ENCODE data around the gene LIPH. TPM values are rescaled to one million over a fixed set of nuclear protein-coding genes. Genes with fewer than 3 reads are reported as not detected.

Gene LIPH
- total and polyA plus RNA-seq, 2 of the 8 experiments (the other 6 are each of a cell fraction or from before 2014, with no cell fraction given): 0.08 TPM; not detected in 1

GRCh38 chr3:185460309-185460708 is 92.1 kb downstream of the LIPH start:
- Histone ChIP-seq H3K36me3 (ENCODE audit: control insufficient read depth in 2 of 4, insufficient read depth in 4 of 4, low read length in 3 of 4) (no peaks in the 10 kb centered on the region), H3K4ac (replicated peaks; ENCODE audit: insufficient read length, low read depth, low read length) (no peak overlapping the region), H3K56ac (replicated peaks; ENCODE audit: insufficient read length, low read depth, low read length) (no peak overlapping the region), H3K4me3 (ENCODE audit: extremely low read depth in 1 of 4, insufficient read depth in 2 of 4, low read depth in 3 of 4, low read length in 4 of 4) (no peak overlapping the region), H2BK20ac (ENCODE audit: low read length) (no peak overlapping the region), H3K23me2 (ENCODE audit: low read depth, low read length) (no peaks in the 10 kb centered on the region; the same call in 1 of the 2 replicates), H3K23ac (ENCODE audit: insufficient read length) (no peak overlapping the region), H4K5ac (ENCODE audit: insufficient read length, low read depth, low read length) (no peak overlapping the region), H4K8ac (ENCODE audit: extremely low read depth, insufficient read depth, low read length) (no peak overlapping the region), H2BK120ac (replicated peaks; ENCODE audit: low read depth, low read length) (no peak overlapping the region), H2BK5ac (ENCODE audit: low read depth, low read length) (no peak overlapping the region), H2BK12ac (ENCODE audit: low read depth, low read length) (no peak overlapping the region), H3K18ac (ENCODE audit: extremely low read depth, low read length) (no peak overlapping the region), H2AK5ac (ENCODE audit: low read depth, low read length) (no peak overlapping the region), H2BK15ac (ENCODE audit: low read length) (no peak overlapping the region), H3K9me3 (ENCODE audit: insufficient read depth in 2 of 2, low read depth in 1 of 2, low read length in 1 of 2) (no peaks in the 10 kb centered on the region), H3K27me3 (replicated peaks in 1 of 4; ENCODE audit: control insufficient read depth in 3 of 4, extremely low read depth in 1 of 4, insufficient read depth in 3 of 4, low read length in 3 of 4) (no peaks in the 10 kb centered on the region), H4K20me1 (replicated peaks in 1 of 2; ENCODE audit: control insufficient read depth in 1 of 2, insufficient read depth in 2 of 2, low read length in 2 of 2) (no peaks in the 10 kb centered on the region), H3K14ac (ENCODE audit: insufficient read length) (no peak overlapping the region), H4K91ac (replicated peaks; ENCODE audit: insufficient read length, low read length) (no peak overlapping the region), H3K79me1 (ENCODE audit: low read depth, low read length) (no peaks in the 10 kb centered on the region), H3K9ac (replicated peaks in 1 of 4; ENCODE audit: extremely low read depth in 1 of 4, low read depth in 3 of 4, low read length in 3 of 4) (no peak overlapping the region), H3K27ac (ENCODE audit: low read depth, low read length) (no peak overlapping the region), H3K4me1 (replicated peaks in 1 of 4; ENCODE audit: control insufficient read depth in 3 of 4, insufficient read depth in 4 of 4, low read length in 3 of 4) (no peaks in the 10 kb centered on the region), H2AFZ (ENCODE audit: low read length) (no peak overlapping the region), H3K79me2 (ENCODE audit: control insufficient read depth in 1 of 2, insufficient read depth in 2 of 2, low read length in 2 of 2) (no peaks in the 10 kb centered on the region), H3K4me2 (ENCODE audit: insufficient read depth in 1 of 2, low read depth in 2 of 2, low read length in 2 of 2) (no peak overlapping the region)
- FAIRE-seq (no peak), DNase-seq (ENCODE audit: low read depth in 1 of 2, low spot score in 2 of 2) (no peak)
- POLR2A ChIA-PET (ENCODE audit: partially characterized antibody): interaction anchor here (0.5 to 1.7 kb wide), 5 partner anchors 29 to 126 kb away, joined by 3 to 5 read pairs (median 4); partner anchors contain the start of genes SENP2 and TMEM41A
- 74% methylated on average over 5 of the region's 5 CpGs; no CpG with 5 or more reads in 1 of the 2 experiments for WGBS, 2 experiments (ENCODE audit: extremely low coverage in 1 of 2, insufficient coverage in 1 of 2, insufficient read length in 1 of 2, insufficient replicate concordance in 2 of 2, low coverage in 1 of 2, low lambda C conversion rate in 2 of 2, missing lambda C conversion rate in 1 of 2)
- CTCF ChIA-PET (ENCODE audit: partially characterized antibody): interaction anchor here (0.6 to 2.8 kb wide), 39 partner anchors 9 to 834 kb away, joined by 3 to 22 read pairs (median 4); partner anchors contain the start of gene SENP2
- TF ChIP-seq NANOG (IDR thresholded peaks at IDR 0.05; ENCODE audit: insufficient read depth, low read depth, low read length, poor library complexity, severe bottlenecking): no peak
- no peak for TF ChIP-seq HDAC2 (IDR thresholded peaks at IDR 0.05; ENCODE audit: borderline replicate concordance in 1 of 2, low read depth in 2 of 2, low read length in 2 of 2)
- no peak for TF ChIP-seq SIX5 (IDR thresholded peaks at IDR 0.05; ENCODE audit: low read depth, low read length)
- no peak for TF ChIP-seq GTF2F1 (IDR thresholded peaks at IDR 0.05; ENCODE audit: borderline replicate concordance, low read depth, low read length)

Measured in H1 (cell line).